H1 (cell line): ENCODE measurements around the gene CYP3A7. TPM values are rescaled to one million over a fixed set of nuclear protein-coding genes. Genes with fewer than 3 reads are reported as not detected.

Experiments
- FOSL1 ChIP-seq: IDR thresholded peaks from 2 replicates; pipeline ENCODE4 v1.6.1; 2011; ENCODE audit warnings: mild to moderate bottlenecking, low read depth, low read length, moderate library complexity; ENCODE audit not compliant: insufficient read depth
- polyA plus RNA-seq, 7 experiments: library from polyadenylated mRNA; depleted of rRNA in 3 of 7; stranded (reverse) in 5 of 7; unstranded in 2 of 7; fragments of >200 nt in 5 of 7; fragments of 200-250 nt in 2 of 7; gene quantifications; 1 replicate in 5 of 7; 2 replicates in 1 of 7; 4 replicates in 1 of 7; pipeline versions ENCODE4 v1.2.1 to v1.2.3, GENCODE V29; 2011 to 2013; ENCODE audit warnings: missing spikeins in 2 of 7, mixed read lengths in 2 of 7
- total RNA-seq: library from RNA; stranded (reverse); fragmentation: NEBNext Ultra II Directional; extraction: Animal tissue kit (Norgen Biotek cat#: 25700); gene quantifications from 2 replicates; pipeline ENCODE4 v1.2.1, GENCODE V29; 2021

Gene CYP3A7
- total and polyA plus RNA-seq, 2 of the 8 experiments (the other 6 are each of a cell fraction or from before 2014, with no cell fraction given): not detected

- no peak for TF ChIP-seq FOSL1
- TF ChIP-seq, all 59 proteins: peak for 0
These were observed 27.9 kb downstream of the CYP3A7 start (continued) for GRCh38 chr7:99707096-99707495.
